Liver (tissue), 9 donors: ENCODE data around the gene FZD7. TPM values are rescaled to one million over a fixed set of nuclear protein-coding genes. Genes with fewer than 3 reads are reported as not detected.

Experiments
- DNase-seq: peaks from one replicate; pipeline ENCODE4 v3.0.0-alpha.2; 2017; ENCODE audit warnings: low spot score
- H3K27ac ChIP-seq, 2 donors: one replicate each; pipeline ENCODE4 v1.7.0; 2013; ENCODE audit warnings: inconsistent platforms in 2 of 2, low read length in 2 of 2, control low read depth in 1 of 2, low read depth in 1 of 2, mild to moderate bottlenecking in 1 of 2
- H3K27me3 ChIP-seq, 4 donors: one replicate each; pipeline versions ENCODE4 v1.6.1 to v1.7.0; 2013; ENCODE audit warnings: low read length in 3 of 4, inconsistent platforms in 1 of 4, mild to moderate bottlenecking in 1 of 4, moderate library complexity in 1 of 4; ENCODE audit not compliant: control insufficient read depth in 4 of 4, insufficient read depth in 4 of 4
- H3K36me3 ChIP-seq, 4 donors: one replicate each; pipeline versions ENCODE4 v1.6.1 to v1.7.0; 2013; ENCODE audit warnings: low read length in 3 of 4, mild to moderate bottlenecking in 3 of 4, low read depth in 1 of 4, moderate library complexity in 1 of 4; ENCODE audit not compliant: control insufficient read depth in 4 of 4, insufficient read depth in 3 of 4
- H3K4me1 ChIP-seq, 4 donors: one replicate each; pipeline versions ENCODE4 v1.6.1 to v1.7.0; 2013; ENCODE audit warnings: low read length in 3 of 4, mild to moderate bottlenecking in 3 of 4, moderate library complexity in 1 of 4; ENCODE audit not compliant: control insufficient read depth in 4 of 4, insufficient read depth in 4 of 4
- H3K4me3 ChIP-seq, 3 donors: one replicate each; pipeline versions ENCODE4 v1.6.1 to v1.7.0; 2013; ENCODE audit warnings: low read length in 3 of 3, control low read depth in 1 of 3, low read depth in 1 of 3, mild to moderate bottlenecking in 1 of 3
- H3K9ac ChIP-seq, 2 donors: one replicate each; pipeline ENCODE4 v1.7.0; 2013; ENCODE audit warnings: low read length in 2 of 2, mild to moderate bottlenecking in 2 of 2, moderate library complexity in 2 of 2, control low read depth in 1 of 2, low read depth in 1 of 2
- H3K9me3 ChIP-seq, 4 donors: one replicate each; pipeline versions ENCODE4 v1.6.1 to v1.7.0; 2013; ENCODE audit warnings: low read length in 3 of 4; ENCODE audit not compliant: control insufficient read depth in 4 of 4
- EGR1 ChIP-seq, 2 donors: IDR thresholded peaks; 2 replicates each; pipeline ENCODE4 v1.6.1; 2016 to 2018; ENCODE audit warnings: antibody characterized with exemption in 2 of 2, low read depth in 2 of 2
- FOXA1 ChIP-seq: IDR thresholded peaks from 2 replicates; pipeline ENCODE4 v1.6.1; 2016; ENCODE audit warnings: antibody characterized with exemption
- FOXA2 ChIP-seq: IDR thresholded peaks from 2 replicates; pipeline ENCODE4 v1.6.1; 2016; ENCODE audit warnings: antibody characterized with exemption
- GABPA ChIP-seq, 2 donors: IDR thresholded peaks in 1 of 2; conservative IDR thresholded peaks in 1 of 2; 2 replicates each; pipeline ENCODE4 v1.6.1; 2016; ENCODE audit warnings: antibody characterized with exemption in 2 of 2, mild to moderate bottlenecking in 1 of 2, moderate library complexity in 1 of 2
- HNF4A ChIP-seq, 2 donors: conservative IDR thresholded peaks; 2 replicates each; pipeline ENCODE4 v1.6.1; 2016; ENCODE audit warnings: antibody characterized with exemption in 2 of 2, mild to moderate bottlenecking in 2 of 2
- HNF4G ChIP-seq: IDR thresholded peaks from 2 replicates; pipeline ENCODE4 v1.6.1; 2016; ENCODE audit warnings: antibody characterized with exemption
- JUND ChIP-seq, 2 donors: IDR thresholded peaks; 2 replicates each; pipeline ENCODE4 v1.6.1; 2016; ENCODE audit warnings: antibody characterized with exemption in 2 of 2
- NR2F2 ChIP-seq: IDR thresholded peaks from 2 replicates; pipeline ENCODE4 v1.6.1; 2016; ENCODE audit warnings: antibody characterized with exemption
- RAD21 ChIP-seq, 2 donors: IDR thresholded peaks; 2 replicates each; pipeline ENCODE4 v1.6.1; 2016; ENCODE audit warnings: antibody characterized with exemption in 2 of 2, mild to moderate bottlenecking in 2 of 2
- RXRA ChIP-seq, 2 donors: IDR thresholded peaks; 2 replicates each; pipeline ENCODE4 v1.6.1; 2017 to 2018; ENCODE audit warnings: antibody characterized with exemption in 2 of 2, mild to moderate bottlenecking in 1 of 2
- SP1 ChIP-seq: IDR thresholded peaks from 2 replicates; pipeline ENCODE4 v1.6.1; 2018; ENCODE audit warnings: antibody characterized with exemption, mild to moderate bottlenecking
- TAF1 ChIP-seq: conservative IDR thresholded peaks from 2 replicates; pipeline ENCODE4 v1.6.1; 2016; ENCODE audit warnings: antibody characterized with exemption, mild to moderate bottlenecking
- YY1 ChIP-seq: IDR thresholded peaks from 2 replicates; pipeline ENCODE4 v1.6.1; 2016; ENCODE audit warnings: antibody characterized with exemption, mild to moderate bottlenecking
- WGBS: extraction: QIAGEN DNeasy Blood & Tissue Kit; methylation state at CpG from one replicate; pipeline ENCODE4 v1.1.7; 2013; 5-methylcytosine and 5-hydroxymethylcytosine counted together
- polyA plus RNA-seq, 2 donors: library from polyadenylated mRNA; stranded (reverse) in 1 of 2; unstranded in 1 of 2; fragments of 200-250 nt in 1 of 2; fragments of >200 nt in 1 of 2; fragmentation: Nextera tagmentation in 1 of 2; extraction: Ambion mirVana in 1 of 2; gene quantifications; one replicate each; pipeline versions ENCODE4 v1.2.1 to v1.2.3, GENCODE V29; 2013 to 2015
- total RNA-seq, 2 donors: library from RNA; depleted of rRNA; stranded (reverse); fragments of >200 nt; gene quantifications; one replicate each; pipeline ENCODE4 v1.2.3, GENCODE V29; 2014
- TF ChIP-seq, protein P1 (sequence below): fragments of 150-350 bp; IDR thresholded peaks from 2 replicates; pipeline ENCODE4 v1.5.1; 2017; ENCODE audit warnings: improper control_type of control experiment, low read depth, low read length; ENCODE audit not compliant: missing input control
- TF ChIP-seq, protein P2 (sequence below): IDR thresholded peaks from 2 replicates; pipeline ENCODE4 v1.6.1; 2016; ENCODE audit warnings: antibody characterized with exemption
- TF ChIP-seq, protein P3 (sequence below): IDR thresholded peaks from 2 replicates; pipeline ENCODE4 v1.6.1; 2016; ENCODE audit warnings: antibody characterized with exemption
- TF ChIP-seq, protein P4 (sequence below): IDR thresholded peaks from 2 replicates; pipeline ENCODE4 v1.6.1; 2016; ENCODE audit warnings: antibody characterized with exemption
- TF ChIP-seq, protein P5 (sequence below): IDR thresholded peaks from 2 replicates; pipeline ENCODE4 v1.6.1; 2016; ENCODE audit warnings: antibody characterized with exemption, mild to moderate bottlenecking
- donor health status: healthy.
- donor health status: healthy.
- donor health status: healthy.
- donor health status: healthy.
- donor health status: healthy.

The FZD7 gene
- total and polyA plus RNA-seq, 4 donors, result 0.21 to 1.5 (median 0.92) TPM

DNA sequence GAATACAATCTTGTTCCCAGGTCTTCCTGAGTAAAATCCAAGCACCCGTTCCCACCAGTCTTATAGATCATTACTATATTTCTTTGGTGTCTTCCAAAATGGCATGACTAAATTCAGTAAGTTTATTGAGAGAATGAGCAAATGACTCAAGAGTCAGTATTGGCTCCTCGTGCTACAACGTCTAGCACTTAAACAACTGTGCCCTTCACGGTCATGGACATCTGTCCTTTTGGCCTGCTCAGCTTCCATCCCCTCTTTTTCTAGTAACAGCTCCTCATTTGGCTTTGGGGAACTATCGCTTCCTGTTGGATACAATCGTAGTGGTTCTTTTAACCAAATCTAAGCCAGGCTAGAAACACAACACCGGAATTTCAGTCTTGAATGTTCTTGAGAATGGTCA, 24.1 kb upstream of the FZD7 start:
- Histone ChIP-seq H3K27ac (no peak overlapping the region), H3K27me3 (peaks cover 0 to 11% (median under 1%) of the 10 kb centered on the region in 4 donors), H3K9me3 (no peaks in the 10 kb centered on the region), H3K4me3 (no peak overlapping the region), H3K4me1 (no peaks in the 10 kb centered on the region), H3K36me3 (no peaks in the 10 kb centered on the region), H3K9ac (no peak overlapping the region)
- TF ChIP-seq TAF1 (no peak), HNF4G (no peak), EGR1 (IDR thresholded peaks at IDR 0.05; ENCODE audit: low read depth in 2 of 2) (no peak), RXRA (IDR thresholded peaks at IDR 0.05) (no peak), FOXA1 (no peak), JUND (IDR thresholded peaks at IDR 0.05) (no peak), YY1 (no peak), FOXA2 (no peak), RAD21 (IDR thresholded peaks at IDR 0.05) (no peak), HNF4A (conservative IDR thresholded peaks at IDR 0.05) (no peak), SP1 (no peak), NR2F2 (no peak), GABPA (IDR thresholded peaks at IDR 0.05 in 1 of 2, conservative IDR thresholded peaks at IDR 0.05 in 1 of 2) (no peak)
- TF ChIP-seq, protein P1, sequence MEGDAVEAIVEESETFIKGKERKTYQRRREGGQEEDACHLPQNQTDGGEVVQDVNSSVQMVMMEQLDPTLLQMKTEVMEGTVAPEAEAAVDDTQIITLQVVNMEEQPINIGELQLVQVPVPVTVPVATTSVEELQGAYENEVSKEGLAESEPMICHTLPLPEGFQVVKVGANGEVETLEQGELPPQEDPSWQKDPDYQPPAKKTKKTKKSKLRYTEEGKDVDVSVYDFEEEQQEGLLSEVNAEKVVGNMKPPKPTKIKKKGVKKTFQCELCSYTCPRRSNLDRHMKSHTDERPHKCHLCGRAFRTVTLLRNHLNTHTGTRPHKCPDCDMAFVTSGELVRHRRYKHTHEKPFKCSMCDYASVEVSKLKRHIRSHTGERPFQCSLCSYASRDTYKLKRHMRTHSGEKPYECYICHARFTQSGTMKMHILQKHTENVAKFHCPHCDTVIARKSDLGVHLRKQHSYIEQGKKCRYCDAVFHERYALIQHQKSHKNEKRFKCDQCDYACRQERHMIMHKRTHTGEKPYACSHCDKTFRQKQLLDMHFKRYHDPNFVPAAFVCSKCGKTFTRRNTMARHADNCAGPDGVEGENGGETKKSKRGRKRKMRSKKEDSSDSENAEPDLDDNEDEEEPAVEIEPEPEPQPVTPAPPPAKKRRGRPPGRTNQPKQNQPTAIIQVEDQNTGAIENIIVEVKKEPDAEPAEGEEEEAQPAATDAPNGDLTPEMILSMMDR, result no peak
- TF ChIP-seq, protein P2, sequence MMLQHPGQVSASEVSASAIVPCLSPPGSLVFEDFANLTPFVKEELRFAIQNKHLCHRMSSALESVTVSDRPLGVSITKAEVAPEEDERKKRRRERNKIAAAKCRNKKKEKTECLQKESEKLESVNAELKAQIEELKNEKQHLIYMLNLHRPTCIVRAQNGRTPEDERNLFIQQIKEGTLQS, result no peak
- TF ChIP-seq, protein P3, sequence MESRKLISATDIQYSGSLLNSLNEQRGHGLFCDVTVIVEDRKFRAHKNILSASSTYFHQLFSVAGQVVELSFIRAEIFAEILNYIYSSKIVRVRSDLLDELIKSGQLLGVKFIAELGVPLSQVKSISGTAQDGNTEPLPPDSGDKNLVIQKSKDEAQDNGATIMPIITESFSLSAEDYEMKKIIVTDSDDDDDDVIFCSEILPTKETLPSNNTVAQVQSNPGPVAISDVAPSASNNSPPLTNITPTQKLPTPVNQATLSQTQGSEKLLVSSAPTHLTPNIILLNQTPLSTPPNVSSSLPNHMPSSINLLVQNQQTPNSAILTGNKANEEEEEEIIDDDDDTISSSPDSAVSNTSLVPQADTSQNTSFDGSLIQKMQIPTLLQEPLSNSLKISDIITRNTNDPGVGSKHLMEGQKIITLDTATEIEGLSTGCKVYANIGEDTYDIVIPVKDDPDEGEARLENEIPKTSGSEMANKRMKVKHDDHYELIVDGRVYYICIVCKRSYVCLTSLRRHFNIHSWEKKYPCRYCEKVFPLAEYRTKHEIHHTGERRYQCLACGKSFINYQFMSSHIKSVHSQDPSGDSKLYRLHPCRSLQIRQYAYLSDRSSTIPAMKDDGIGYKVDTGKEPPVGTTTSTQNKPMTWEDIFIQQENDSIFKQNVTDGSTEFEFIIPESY, result no peak
- TF ChIP-seq, protein P4, sequence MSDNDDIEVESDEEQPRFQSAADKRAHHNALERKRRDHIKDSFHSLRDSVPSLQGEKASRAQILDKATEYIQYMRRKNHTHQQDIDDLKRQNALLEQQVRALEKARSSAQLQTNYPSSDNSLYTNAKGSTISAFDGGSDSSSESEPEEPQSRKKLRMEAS, result no peak
- TF ChIP-seq, protein P5, sequence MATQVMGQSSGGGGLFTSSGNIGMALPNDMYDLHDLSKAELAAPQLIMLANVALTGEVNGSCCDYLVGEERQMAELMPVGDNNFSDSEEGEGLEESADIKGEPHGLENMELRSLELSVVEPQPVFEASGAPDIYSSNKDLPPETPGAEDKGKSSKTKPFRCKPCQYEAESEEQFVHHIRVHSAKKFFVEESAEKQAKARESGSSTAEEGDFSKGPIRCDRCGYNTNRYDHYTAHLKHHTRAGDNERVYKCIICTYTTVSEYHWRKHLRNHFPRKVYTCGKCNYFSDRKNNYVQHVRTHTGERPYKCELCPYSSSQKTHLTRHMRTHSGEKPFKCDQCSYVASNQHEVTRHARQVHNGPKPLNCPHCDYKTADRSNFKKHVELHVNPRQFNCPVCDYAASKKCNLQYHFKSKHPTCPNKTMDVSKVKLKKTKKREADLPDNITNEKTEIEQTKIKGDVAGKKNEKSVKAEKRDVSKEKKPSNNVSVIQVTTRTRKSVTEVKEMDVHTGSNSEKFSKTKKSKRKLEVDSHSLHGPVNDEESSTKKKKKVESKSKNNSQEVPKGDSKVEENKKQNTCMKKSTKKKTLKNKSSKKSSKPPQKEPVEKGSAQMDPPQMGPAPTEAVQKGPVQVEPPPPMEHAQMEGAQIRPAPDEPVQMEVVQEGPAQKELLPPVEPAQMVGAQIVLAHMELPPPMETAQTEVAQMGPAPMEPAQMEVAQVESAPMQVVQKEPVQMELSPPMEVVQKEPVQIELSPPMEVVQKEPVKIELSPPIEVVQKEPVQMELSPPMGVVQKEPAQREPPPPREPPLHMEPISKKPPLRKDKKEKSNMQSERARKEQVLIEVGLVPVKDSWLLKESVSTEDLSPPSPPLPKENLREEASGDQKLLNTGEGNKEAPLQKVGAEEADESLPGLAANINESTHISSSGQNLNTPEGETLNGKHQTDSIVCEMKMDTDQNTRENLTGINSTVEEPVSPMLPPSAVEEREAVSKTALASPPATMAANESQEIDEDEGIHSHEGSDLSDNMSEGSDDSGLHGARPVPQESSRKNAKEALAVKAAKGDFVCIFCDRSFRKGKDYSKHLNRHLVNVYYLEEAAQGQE, result no peak
- WGBS, result 87% methylated on average over 7 of the region's 7 CpGs
- DNase-seq, result no peak
